Erythroblast (primary cell): ENCODE data around the gene BMPR1B.

Experiments used
- GATA1 ChIP-seq: IDR thresholded peaks from 2 replicates; pipeline ENCODE4 v1.6.1; 2011; ENCODE audit warnings: low read depth, mild to moderate bottlenecking, control low read depth, low read length, moderate library complexity
- POLR2A ChIP-seq: IDR thresholded peaks from 2 replicates; pipeline ENCODE4 v1.6.1; 2011; ENCODE audit warnings: mild to moderate bottlenecking, low read length

GRCh38 chr4:94913316-94913715, 155.6 kb downstream of the BMPR1B start:
- TF ChIP-seq POLR2A (no peak), GATA1 (no peak)
